Measurements from ENCODE around the gene SLC34A2. TPM values are rescaled to one million over a fixed set of nuclear protein-coding genes. Genes with fewer than 3 reads are reported as not detected.

The SLC34A2 gene, protein sequence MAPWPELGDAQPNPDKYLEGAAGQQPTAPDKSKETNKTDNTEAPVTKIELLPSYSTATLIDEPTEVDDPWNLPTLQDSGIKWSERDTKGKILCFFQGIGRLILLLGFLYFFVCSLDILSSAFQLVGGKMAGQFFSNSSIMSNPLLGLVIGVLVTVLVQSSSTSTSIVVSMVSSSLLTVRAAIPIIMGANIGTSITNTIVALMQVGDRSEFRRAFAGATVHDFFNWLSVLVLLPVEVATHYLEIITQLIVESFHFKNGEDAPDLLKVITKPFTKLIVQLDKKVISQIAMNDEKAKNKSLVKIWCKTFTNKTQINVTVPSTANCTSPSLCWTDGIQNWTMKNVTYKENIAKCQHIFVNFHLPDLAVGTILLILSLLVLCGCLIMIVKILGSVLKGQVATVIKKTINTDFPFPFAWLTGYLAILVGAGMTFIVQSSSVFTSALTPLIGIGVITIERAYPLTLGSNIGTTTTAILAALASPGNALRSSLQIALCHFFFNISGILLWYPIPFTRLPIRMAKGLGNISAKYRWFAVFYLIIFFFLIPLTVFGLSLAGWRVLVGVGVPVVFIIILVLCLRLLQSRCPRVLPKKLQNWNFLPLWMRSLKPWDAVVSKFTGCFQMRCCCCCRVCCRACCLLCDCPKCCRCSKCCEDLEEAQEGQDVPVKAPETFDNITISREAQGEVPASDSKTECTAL
- total RNA-seq (2014; rRNA removed; shearing (Covaris generic)), result 0.80 and 5.7 TPM in 2 replicates
- 0.31 and 0.73 TPM in 2 replicates for polyA plus RNA-seq (2016; fragmentation: Nextera tagmentation; extraction: Ambion mirVana)
- long read RNA-seq, full-length matches to known transcripts, result 1 of 3 reads
- long read RNA-seq, partial matches to known transcripts, result 0 of 3 reads
- long read RNA-seq, other reads (novel, unspliced or antisense), result 2 of 3 reads

- Histone ChIP-seq H4K20me1 (replicated peaks; ENCODE audit: insufficient read depth) (no peaks in the 10 kb centered on the region), H3K4me1 (ENCODE audit: insufficient read depth) (peaks cover 30% of the 10 kb centered on the region), H3K27ac (ENCODE audit: low read depth) (no peak within 1 kb of the TSS), H3K79me2 (replicated peaks; ENCODE audit: insufficient read depth) (no peaks in the 10 kb centered on the region), H3F3A (replicated peaks; ENCODE audit: low read depth) (peaks cover 3% of the 10 kb centered on the region), H3K36me3 (ENCODE audit: insufficient read depth) (no peaks in the 10 kb centered on the region), H3K4me3 (peak within 1 kb of the TSS; percentile 68), H3K27me3 (ENCODE audit: insufficient read depth) (peaks cover 45% of the 10 kb centered on the region), H2AFZ (peak within 1 kb of the TSS; percentile 100), H3K9me2 (ENCODE audit: insufficient read depth) (no peaks in the 10 kb centered on the region; the same call in 1 of the 2 replicates), H3K4me2 (peak within 1 kb of the TSS; percentile 75)
- ATAC-seq, result peak; percentile 84
- peak; percentile 92 for DNase-seq (ENCODE audit: low spot score)
- no peak within 1 kb of the TSS for H3K27ac Mint-ChIP-seq
- peak within 1 kb of the TSS; percentile 76 for H3K4me3 Mint-ChIP-seq
- H3K4me1 Mint-ChIP-seq, result peaks cover 30% of the 10 kb centered on the region
- no peaks in the 10 kb centered on the region; the same call in 2 of the 3 replicates for H3K36me3 Mint-ChIP-seq (ENCODE audit: low read depth)
- peaks cover 35% of the 10 kb centered on the region for H3K27me3 Mint-ChIP-seq (ENCODE audit: insufficient read depth, low read depth, poor library complexity)
- no peaks in the 10 kb centered on the region for H3K9me3 Mint-ChIP-seq
- TF ChIP-seq STAT1 (IDR thresholded peaks at IDR 0.05; ENCODE audit: unreplicated experiment) (no peak), ZNF331 (CRISPR knock-in tag; IDR thresholded peaks at IDR 0.05; ENCODE audit: low read depth) (no peak), EZH2phosphoT487 (IDR thresholded peaks at IDR 0.05; ENCODE audit: unreplicated experiment) (no peak), ZNF462 (CRISPR knock-in tag; IDR thresholded peaks at IDR 0.05) (0 out of 2 replicates have a peak, but pooled peaks have one; percentile 10), CREB1 (CRISPR knock-in tag; IDR thresholded peaks at IDR 0.05; ENCODE audit: low read depth) (peak; percentile 74), REST (IDR thresholded peaks at IDR 0.05; ENCODE audit: unreplicated experiment) (peak; percentile 12), ZNF114 (CRISPR knock-in tag; IDR thresholded peaks at IDR 0.05) (no peak), JUNB (IDR thresholded peaks at IDR 0.05; ENCODE audit: unreplicated experiment) (no peak)
- TF ChIP-seq, protein P1, sequence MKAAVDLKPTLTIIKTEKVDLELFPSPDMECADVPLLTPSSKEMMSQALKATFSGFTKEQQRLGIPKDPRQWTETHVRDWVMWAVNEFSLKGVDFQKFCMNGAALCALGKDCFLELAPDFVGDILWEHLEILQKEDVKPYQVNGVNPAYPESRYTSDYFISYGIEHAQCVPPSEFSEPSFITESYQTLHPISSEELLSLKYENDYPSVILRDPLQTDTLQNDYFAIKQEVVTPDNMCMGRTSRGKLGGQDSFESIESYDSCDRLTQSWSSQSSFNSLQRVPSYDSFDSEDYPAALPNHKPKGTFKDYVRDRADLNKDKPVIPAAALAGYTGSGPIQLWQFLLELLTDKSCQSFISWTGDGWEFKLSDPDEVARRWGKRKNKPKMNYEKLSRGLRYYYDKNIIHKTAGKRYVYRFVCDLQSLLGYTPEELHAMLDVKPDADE (IDR thresholded peaks at IDR 0.05), result no peak
Measured at GRCh38 chr4:25654971-25655963, at the start of gene SLC34A2. TSS of gene SLC34A2 (plus strand) at chr4:25655851. CDS start at chr4:25662501, 6,650 bp downstream.

Data from GM23338 (cell line).